Tibial nerve (tissue), 4 donors: ENCODE measurements around the gene S100A16.

Source experiments
- EP300 ChIP-seq, 2 donors: sonication (generic); formaldehyde crosslinking; IDR thresholded peaks; one replicate each; pipeline ENCODE4 v1.6.1; 2017; ENCODE audit warnings: antibody characterized with exemption in 2 of 2, mild to moderate bottlenecking in 1 of 2
- POLR2A ChIP-seq, 2 donors: fragments of 450-650 bp; IDR thresholded peaks; one replicate each; pipeline ENCODE4 v1.6.1; 2017; ENCODE audit warnings: antibody characterized with exemption in 2 of 2, mild to moderate bottlenecking in 2 of 2, moderate library complexity in 2 of 2
- TF ChIP-seq, protein P1 (sequence below), 5 experiments: fragments of 200-600 bp in 3 of 5; fragments of 450-650 bp in 2 of 5; sonication (generic) in 3 of 5; IDR thresholded peaks; one replicate each; pipeline ENCODE4 v1.5.1; 2016 to 2019; ENCODE audit warnings: antibody characterized with exemption in 5 of 5, mild to moderate bottlenecking in 3 of 5, moderate library complexity in 2 of 5

DNA sequence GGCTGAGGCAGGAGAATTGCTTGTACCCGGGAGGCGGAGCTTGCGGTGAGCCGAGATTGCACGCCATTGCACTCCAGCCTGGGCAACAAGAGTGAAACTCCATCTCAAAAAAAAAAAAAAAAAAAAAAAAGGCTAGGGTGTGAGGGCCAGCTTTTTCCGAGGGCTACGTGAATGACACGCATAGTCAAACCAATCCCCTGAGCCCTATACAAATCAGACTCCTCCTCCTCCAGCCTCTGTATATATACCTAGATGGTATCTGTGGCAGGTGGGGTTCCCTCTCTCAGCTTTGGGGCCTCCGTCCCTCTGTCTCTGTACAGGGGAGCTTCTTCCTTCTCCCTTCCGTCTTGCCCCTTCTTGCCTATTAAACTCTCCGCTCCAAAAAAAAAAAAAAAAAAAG is 6.7 kb downstream of the S100A16 start:
- TF ChIP-seq, protein P1, sequence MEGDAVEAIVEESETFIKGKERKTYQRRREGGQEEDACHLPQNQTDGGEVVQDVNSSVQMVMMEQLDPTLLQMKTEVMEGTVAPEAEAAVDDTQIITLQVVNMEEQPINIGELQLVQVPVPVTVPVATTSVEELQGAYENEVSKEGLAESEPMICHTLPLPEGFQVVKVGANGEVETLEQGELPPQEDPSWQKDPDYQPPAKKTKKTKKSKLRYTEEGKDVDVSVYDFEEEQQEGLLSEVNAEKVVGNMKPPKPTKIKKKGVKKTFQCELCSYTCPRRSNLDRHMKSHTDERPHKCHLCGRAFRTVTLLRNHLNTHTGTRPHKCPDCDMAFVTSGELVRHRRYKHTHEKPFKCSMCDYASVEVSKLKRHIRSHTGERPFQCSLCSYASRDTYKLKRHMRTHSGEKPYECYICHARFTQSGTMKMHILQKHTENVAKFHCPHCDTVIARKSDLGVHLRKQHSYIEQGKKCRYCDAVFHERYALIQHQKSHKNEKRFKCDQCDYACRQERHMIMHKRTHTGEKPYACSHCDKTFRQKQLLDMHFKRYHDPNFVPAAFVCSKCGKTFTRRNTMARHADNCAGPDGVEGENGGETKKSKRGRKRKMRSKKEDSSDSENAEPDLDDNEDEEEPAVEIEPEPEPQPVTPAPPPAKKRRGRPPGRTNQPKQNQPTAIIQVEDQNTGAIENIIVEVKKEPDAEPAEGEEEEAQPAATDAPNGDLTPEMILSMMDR (IDR thresholded peaks at IDR 0.05): no peak
- no peak for TF ChIP-seq POLR2A (IDR thresholded peaks at IDR 0.05)
- no peak for TF ChIP-seq EP300 (IDR thresholded peaks at IDR 0.05)
